HCT116 (cell line): ENCODE measurements around the gene FITM2. TPM values are rescaled to one million over a fixed set of nuclear protein-coding genes. Genes with fewer than 3 reads are reported as not detected.

Experiments
- ATAC-seq: fragments of 200-7000 bp; cut with Tn5 transposase; 2 replicates; pipeline ENCODE4 v1.9.1; 2020; ENCODE audit warnings: mild to moderate bottlenecking, moderate library complexity
- BruUV-seq: library from RNA; stranded (reverse); fragments of 400-500 nt; replicated peaks from 2 replicates; lab custom pipeline; 2021; lab: Mats Ljungman, UMichigan
- CTCF ChIA-PET: fragments of 300-600 bp; sonication (Branson Sonifier 250); formaldehyde crosslinking; loops from one replicate; lab custom pipeline; 2021; ENCODE audit warnings: antibody characterized with exemption; lab: Charles Lee
- POLR2A ChIA-PET: fragments of 300-600, 350-600 bp; sonication (Branson Sonifier 250); formaldehyde crosslinking; loops from one replicate; lab custom pipeline; 2021; ENCODE audit warnings: antibody characterized with exemption; lab: Charles Lee
- RAD21 ChIA-PET, 2 experiments: fragments of 300-600 bp; sonication (Branson Sonifier 250); formaldehyde crosslinking; loops; one replicate each; lab custom pipeline; 2023; ENCODE audit warnings: low total read pairs in 2 of 2; ENCODE audit not compliant: uncharacterized antibody in 2 of 2, unreplicated experiment in 2 of 2, low non-redundant PET in 1 of 2; lab: Charles Lee
- DNase-seq: peaks from one replicate; pipeline ENCODE4 v3.0.0-alpha.2; 2010; ENCODE audit warnings: low read depth, low spot score
- H2AFZ ChIP-seq: fragments of 200-600 bp; shearing (Covaris generic), sonication (generic); 2 replicates; pipeline ENCODE4 v1.6.1; 2017; ENCODE audit warnings: low read depth, mixed run types, mixed read lengths, antibody characterized with exemption, low read length; ENCODE audit not compliant: poor library complexity, severe bottlenecking
- H3K27ac ChIP-seq: 2 replicates; pipeline ENCODE4 v1.5.1; 2012; ENCODE audit warnings: low read depth, low read length
- H3K27me3 ChIP-seq: fragments of 200-600 bp; sonication (generic); 2 replicates; pipeline ENCODE4 v1.6.1; 2016; ENCODE audit warnings: mixed run types, low read length, mixed read lengths; ENCODE audit not compliant: insufficient read depth
- H3K36me3 ChIP-seq, 2 experiments: fragments of 200-500 bp in 1 of 2; fragments of 200-600 bp in 1 of 2; sonication (Bioruptor generic) in 1 of 2; sonication (generic) in 1 of 2; 2 replicates each; pipeline versions ENCODE4 v1.5.1 to v1.6.1; 2014 to 2016; ENCODE audit warnings: low read length in 2 of 2, inconsistent platforms in 1 of 2, mixed read lengths in 1 of 2, mixed run types in 1 of 2; ENCODE audit not compliant: insufficient read depth in 2 of 2, control insufficient read depth in 1 of 2
- H3K4me1 ChIP-seq, 2 experiments: fragments of 200-600 bp in 1 of 2; sonication (generic) in 1 of 2; 2 replicates each; pipeline versions ENCODE4 v1.5.1 to v1.6.1; 2012 to 2017; ENCODE audit warnings: low read length in 2 of 2, inconsistent platforms in 1 of 2, mild to moderate bottlenecking in 1 of 2, mixed read lengths in 1 of 2, mixed run types in 1 of 2, moderate library complexity in 1 of 2; ENCODE audit not compliant: insufficient read depth in 2 of 2, control insufficient read depth in 1 of 2
- H3K4me2 ChIP-seq: fragments of 200-600 bp; sonication (generic); 2 replicates; pipeline ENCODE4 v1.6.1; 2017; ENCODE audit warnings: mixed run types, low read length, mixed read lengths
- H3K4me3 ChIP-seq, 2 experiments: fragments of 200-600 bp in 1 of 2; sonication (generic) in 1 of 2; replicated peaks in 1 of 2; 2 replicates each; pipeline ENCODE4 v1.5.1; 2011 to 2016; ENCODE audit warnings: low read length in 2 of 2, control low read depth in 1 of 2, low read depth in 1 of 2, mild to moderate bottlenecking in 1 of 2, mixed read lengths in 1 of 2, mixed run types in 1 of 2
- H3K79me2 ChIP-seq: fragments of 200-600 bp; sonication (generic); 2 replicates; pipeline ENCODE4 v1.6.1; 2017; ENCODE audit warnings: mild to moderate bottlenecking, mixed run types, low read length, moderate library complexity, mixed read lengths; ENCODE audit not compliant: insufficient read depth
- H3K9ac ChIP-seq: fragments of 200-600 bp; sonication (generic); 2 replicates; pipeline ENCODE4 v1.6.1; 2016; ENCODE audit warnings: low read length, mixed read lengths
- H3K9me2 ChIP-seq: fragments of 200-600 bp; sonication (generic), shearing (Covaris generic); 2 replicates; pipeline ENCODE4 v1.6.1; 2017; ENCODE audit warnings: mixed run types, mild to moderate bottlenecking, moderate library complexity; ENCODE audit not compliant: insufficient read depth
- H3K9me3 ChIP-seq, 2 experiments: fragments of 200-500 bp in 1 of 2; fragments of 200-600 bp in 1 of 2; sonication (Bioruptor generic) in 1 of 2; sonication (generic) in 1 of 2; 2 replicates each; pipeline ENCODE4 v1.6.1; 2014 to 2017; ENCODE audit warnings: low read length in 2 of 2, mixed read lengths in 2 of 2, inconsistent platforms in 1 of 2, low read depth in 1 of 2, mild to moderate bottlenecking in 1 of 2, mixed run types in 1 of 2, moderate library complexity in 1 of 2; ENCODE audit not compliant: control insufficient read depth in 1 of 2, insufficient read depth in 1 of 2
- H4K20me1 ChIP-seq: fragments of 200-600 bp; sonication (generic), shearing (Covaris generic); 2 replicates; pipeline ENCODE4 v1.6.1; 2017; ENCODE audit warnings: mixed run types, mild to moderate bottlenecking, moderate library complexity; ENCODE audit not compliant: insufficient read depth
- CBX3 ChIP-seq: IDR thresholded peaks from 2 replicates; pipeline ENCODE4 v1.6.1; 2012; ENCODE audit warnings: low read depth
- CEBPB ChIP-seq: IDR thresholded peaks from 2 replicates; pipeline ENCODE4 v1.6.1; 2012; ENCODE audit warnings: low read depth
- CTCF ChIP-seq, 3 experiments: fragments of 200-600 bp in 1 of 3; sonication (generic) in 1 of 3; IDR thresholded peaks in 2 of 3; conservative IDR thresholded peaks in 1 of 3; 2 replicates each; pipeline ENCODE4 v1.5.1; 2012 to 2017; ENCODE audit warnings: low read depth in 2 of 3, low read length in 2 of 3, antibody characterized with exemption in 1 of 3, borderline replicate concordance in 1 of 3, control low read depth in 1 of 3, mild to moderate bottlenecking in 1 of 3, mixed read lengths in 1 of 3, mixed run types in 1 of 3, moderate library complexity in 1 of 3; ENCODE audit not compliant: insufficient read depth in 1 of 3
- EGR1 ChIP-seq: IDR thresholded peaks from 2 replicates; pipeline ENCODE4 v1.6.1; 2012; ENCODE audit warnings: low read depth
- ELF1 ChIP-seq: IDR thresholded peaks from 2 replicates; pipeline ENCODE4 v1.6.1; 2012; ENCODE audit warnings: low read depth, borderline replicate concordance
- EZH2 ChIP-seq: fragments of 200-600 bp; sonication (generic); IDR thresholded peaks from 2 replicates; pipeline ENCODE4 v1.6.1; 2017; ENCODE audit warnings: antibody characterized with exemption, mixed run types
- JUND ChIP-seq: IDR thresholded peaks from 2 replicates; pipeline ENCODE4 v1.6.1; 2012
- MAX ChIP-seq: IDR thresholded peaks from 2 replicates; pipeline ENCODE4 v1.6.1; 2012
- POLR2AphosphoS5 ChIP-seq: IDR thresholded peaks from 2 replicates; pipeline ENCODE4 v1.6.1; 2011; ENCODE audit warnings: mild to moderate bottlenecking, low read depth, low read length, moderate library complexity
- RAD21 ChIP-seq: IDR thresholded peaks from 2 replicates; pipeline ENCODE4 v1.6.1; 2012; ENCODE audit warnings: low read depth, mild to moderate bottlenecking
- SIN3A ChIP-seq: IDR thresholded peaks from 2 replicates; pipeline ENCODE4 v1.6.1; 2012; ENCODE audit warnings: low read depth
- SP1 ChIP-seq: IDR thresholded peaks from 2 replicates; pipeline ENCODE4 v1.6.1; 2012; ENCODE audit warnings: low read depth
- SRF ChIP-seq: IDR thresholded peaks from 2 replicates; pipeline ENCODE4 v1.6.1; 2012; ENCODE audit warnings: low read depth
- TCF7L2 ChIP-seq: IDR thresholded peaks from 2 replicates; pipeline ENCODE4 v1.7.0; 2011; ENCODE audit warnings: borderline replicate concordance, inconsistent platforms; ENCODE audit not compliant: insufficient read depth, insufficient read length; ENCODE audit errors: extremely low read depth
- YY1 ChIP-seq: IDR thresholded peaks from 2 replicates; pipeline ENCODE4 v1.6.1; 2011; ENCODE audit warnings: low read length, low read depth, moderate library complexity, mild to moderate bottlenecking; ENCODE audit not compliant: insufficient replicate concordance; ENCODE audit errors: extremely low read depth
- ZNF274 ChIP-seq: fragments of 200-500 bp; sonication (Bioruptor generic); IDR thresholded peaks from 2 replicates; pipeline ENCODE4 v1.6.1; 2014; ENCODE audit warnings: mild to moderate bottlenecking, low read depth, low read length, inconsistent platforms
- intact Hi-C: fragments of 100-400 bp; cut with micrococcal nuclease; formaldehyde crosslinking; loops from 2 replicates; pipeline ENCODE4 v1.10.0; 2022
- total RNA-seq: library from RNA; stranded (reverse); gene quantifications from one replicate; pipeline ENCODE4 v1.2.1, GENCODE V29; 2021; ENCODE audit not compliant: unreplicated experiment
- TF ChIP-seq, protein P1 (sequence below): IDR thresholded peaks from 2 replicates; pipeline ENCODE4 v1.6.1; 2011; ENCODE audit warnings: mild to moderate bottlenecking, low read length, moderate library complexity; ENCODE audit not compliant: insufficient replicate concordance; ENCODE audit errors: extremely low read depth

Gene FITM2
- total RNA-seq, 1 experiment from 2014 or later, result 5.2 TPM

DNA sequence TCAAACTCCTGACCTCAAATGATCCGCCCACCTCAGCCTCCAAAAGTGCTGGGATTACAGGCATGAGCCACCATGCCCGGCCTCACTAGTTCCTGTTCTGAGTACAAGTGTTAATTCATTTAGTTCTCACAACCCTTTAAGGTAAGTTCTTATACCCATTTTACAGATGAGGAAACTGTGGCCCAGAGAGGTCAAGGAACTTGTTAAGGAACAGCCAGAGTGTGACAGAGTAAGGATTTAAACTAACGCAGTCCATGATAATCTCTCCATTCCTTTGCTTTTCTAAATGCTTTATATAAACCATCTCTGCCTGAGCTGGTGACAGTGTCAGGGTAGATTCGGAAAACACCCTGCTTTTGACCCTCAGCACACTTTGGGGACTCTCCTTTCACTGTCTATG lies 13.3 kb downstream of the FITM2 start:
- intact Hi-C loops, result no loop called here
- CTCF ChIA-PET, result no interaction called here
- Histone ChIP-seq H3K4me2 (no peak overlapping the region), H2AFZ (no peak overlapping the region), H3K9me3 (no peaks in the 10 kb centered on the region), H3K4me1 (no peaks in the 10 kb centered on the region), H3K9ac (no peak overlapping the region), H3K27me3 (no peaks in the 10 kb centered on the region), H3K4me3 (no peak overlapping the region), H3K27ac (no peak overlapping the region), H4K20me1 (no peaks in the 10 kb centered on the region), H3K36me3 (no peaks in the 10 kb centered on the region), H3K9me2 (no peaks in the 10 kb centered on the region), H3K79me2 (no peaks in the 10 kb centered on the region)
- TF ChIP-seq EGR1 (no peak), SRF (no peak), JUND (no peak), POLR2AphosphoS5 (no peak), SIN3A (no peak), CBX3 (no peak), CEBPB (no peak), TCF7L2 (no peak), YY1 (no peak), SP1 (no peak), MAX (no peak), RAD21 (no peak), ELF1 (no peak), CTCF (IDR thresholded peaks at IDR 0.05 in 2 of 3, conservative IDR thresholded peaks at IDR 0.05 in 1 of 3; ENCODE audit: borderline replicate concordance in 1 of 3, insufficient read depth in 1 of 3, low read depth in 2 of 3, low read length in 2 of 3) (no peak), EZH2 (no peak), ZNF274 (no peak)
- TF ChIP-seq, protein P1, sequence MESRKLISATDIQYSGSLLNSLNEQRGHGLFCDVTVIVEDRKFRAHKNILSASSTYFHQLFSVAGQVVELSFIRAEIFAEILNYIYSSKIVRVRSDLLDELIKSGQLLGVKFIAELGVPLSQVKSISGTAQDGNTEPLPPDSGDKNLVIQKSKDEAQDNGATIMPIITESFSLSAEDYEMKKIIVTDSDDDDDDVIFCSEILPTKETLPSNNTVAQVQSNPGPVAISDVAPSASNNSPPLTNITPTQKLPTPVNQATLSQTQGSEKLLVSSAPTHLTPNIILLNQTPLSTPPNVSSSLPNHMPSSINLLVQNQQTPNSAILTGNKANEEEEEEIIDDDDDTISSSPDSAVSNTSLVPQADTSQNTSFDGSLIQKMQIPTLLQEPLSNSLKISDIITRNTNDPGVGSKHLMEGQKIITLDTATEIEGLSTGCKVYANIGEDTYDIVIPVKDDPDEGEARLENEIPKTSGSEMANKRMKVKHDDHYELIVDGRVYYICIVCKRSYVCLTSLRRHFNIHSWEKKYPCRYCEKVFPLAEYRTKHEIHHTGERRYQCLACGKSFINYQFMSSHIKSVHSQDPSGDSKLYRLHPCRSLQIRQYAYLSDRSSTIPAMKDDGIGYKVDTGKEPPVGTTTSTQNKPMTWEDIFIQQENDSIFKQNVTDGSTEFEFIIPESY, result no peak
- DNase-seq (no peak), ATAC-seq (no peak)
- RAD21 ChIA-PET, result no interaction called here
- POLR2A ChIA-PET, result no interaction called here
- BruUV-seq, result no TSS peak
